ENCODE data around the gene ZNF746. TPM values are rescaled to one million over a fixed set of nuclear protein-coding genes. Genes with fewer than 3 reads are reported as not detected.

Gene ZNF746
- total RNA-seq, 1 donor from 2014 or later: 11.3 TPM

- DNase-seq (ENCODE audit: low read depth in 2 of 2): no peak
These were observed 69.7 kb downstream of the ZNF746 start for GRCh38 chr7:149427893-149428292.

- DNase-seq (ENCODE audit: low read depth in 2 of 2): no peak
These were observed 70.4 kb downstream of the ZNF746 start for GRCh38 chr7:149427096-149427680.

- DNase-seq (ENCODE audit: low read depth in 2 of 2): no peak
These were observed 74.0 kb downstream of the ZNF746 start for GRCh38 chr7:149423449-149424110.

GRCh38 chr7:149422914-149423301 is 74.7 kb downstream of the ZNF746 start:
- DNase-seq (ENCODE audit: low read depth in 2 of 2): peak in 1 of 2 donors; percentile 11

Other genes starting within 250 kb of the ZNF746 start
- gene ZNF783, start 235.6 kb downstream of the ZNF746 start, total RNA-seq: 3.1 and 4.2 TPM in 2 replicates
- 2.1 and 4.3 TPM in 2 replicates for gene ZNF777, start 36.7 kb downstream of the ZNF746 start, total RNA-seq